HepG2 (cell line): ENCODE results near the gene OARD1. TPM values are rescaled to one million over a fixed set of nuclear protein-coding genes. Genes with fewer than 3 reads are reported as not detected.

Experiments
- AGO2 ChIP-seq: fragments of 200-400 bp; formaldehyde crosslinking; optimal IDR thresholded peaks from 2 replicates; pipeline ENCODE3; 2017; ENCODE audit warnings: mild to moderate bottlenecking, low read depth, low read length, moderate library complexity
- HHEX ChIP-seq: IDR thresholded peaks from 2 replicates; pipeline ENCODE4 v1.6.1; 2016; ENCODE audit warnings: control low read depth
- KLF6 ChIP-seq: IDR thresholded peaks from 2 replicates; pipeline ENCODE4 v1.8.0; 2016; ENCODE audit warnings: missing biosample characterization, missing genetic modification reagents
- RAD21 ChIP-seq: fragments of 450-650 bp; formaldehyde crosslinking; IDR thresholded peaks from 2 replicates; pipeline ENCODE4 v1.5.0; 2020; ENCODE audit warnings: mild to moderate bottlenecking
- SCMH1 ChIP-seq: sonication (generic); formaldehyde crosslinking; IDR thresholded peaks from 2 replicates; pipeline ENCODE4 v1.9.0; 2021; ENCODE audit warnings: missing genetic modification reagents, mild to moderate bottlenecking, borderline replicate concordance
- SNAPC4 ChIP-seq: sonication (generic); formaldehyde crosslinking; IDR thresholded peaks from 2 replicates; pipeline ENCODE4 v1.4.0; 2020; ENCODE audit warnings: mild to moderate bottlenecking, missing genetic modification reagents
- ZKSCAN8 ChIP-seq: IDR thresholded peaks from 2 replicates; pipeline ENCODE4 v1.6.1; 2016; ENCODE audit warnings: borderline replicate concordance, missing genetic modification reagents, missing compliant biosample characterization
- ZMYM3 ChIP-seq: sonication (generic); formaldehyde crosslinking; IDR thresholded peaks from 2 replicates; pipeline ENCODE4 v1.5.1; 2020; ENCODE audit warnings: mild to moderate bottlenecking, missing genetic modification reagents
- ZNF331 ChIP-seq: sonication (generic); formaldehyde crosslinking; IDR thresholded peaks from 2 replicates; pipeline ENCODE4 v1.4.0; 2020; ENCODE audit warnings: missing genetic modification reagents
- ZNF34 ChIP-seq: sonication (generic); formaldehyde crosslinking; IDR thresholded peaks from 2 replicates; pipeline ENCODE4 v1.4.0; 2020; ENCODE audit warnings: mild to moderate bottlenecking, missing genetic modification reagents, borderline replicate concordance
- ZNF362 ChIP-seq: sonication (generic); formaldehyde crosslinking; IDR thresholded peaks from 2 replicates; pipeline ENCODE4 v1.4.0; 2020; ENCODE audit warnings: missing genetic modification reagents, mild to moderate bottlenecking, borderline replicate concordance
- ZNF430 ChIP-seq: sonication (generic); formaldehyde crosslinking; IDR thresholded peaks from 2 replicates; pipeline ENCODE4 v1.9.0; 2021; ENCODE audit warnings: mild to moderate bottlenecking, missing genetic modification reagents
- ZNF44 ChIP-seq: sonication (generic); formaldehyde crosslinking; IDR thresholded peaks from 2 replicates; pipeline ENCODE4 v1.5.1; 2020; ENCODE audit warnings: mild to moderate bottlenecking, missing genetic modification reagents
- ZNF496 ChIP-seq: sonication (generic); formaldehyde crosslinking; IDR thresholded peaks from 2 replicates; pipeline ENCODE4 v1.8.1; 2023; ENCODE audit warnings: mild to moderate bottlenecking, moderate library complexity, missing genetic modification reagents; ENCODE audit not compliant: insufficient replicate concordance
- ZNF7 ChIP-seq: IDR thresholded peaks from 2 replicates; pipeline ENCODE4 v1.6.1; 2016; ENCODE audit warnings: missing biosample characterization, missing genetic modification reagents
- ZNF780A ChIP-seq: sonication (generic); formaldehyde crosslinking; IDR thresholded peaks from 2 replicates; pipeline ENCODE4 v1.8.0; 2022; ENCODE audit warnings: mild to moderate bottlenecking, missing genetic modification reagents, moderate library complexity
- ZSCAN31 ChIP-seq: sonication (generic); formaldehyde crosslinking; IDR thresholded peaks from 2 replicates; pipeline ENCODE4 v1.5.0; 2020; ENCODE audit warnings: low read depth, mild to moderate bottlenecking, missing genetic modification reagents
- polyA plus RNA-seq, 8 experiments: library from polyadenylated mRNA; depleted of rRNA in 3 of 8; stranded (reverse) in 7 of 8; unstranded in 1 of 8; fragments of >200 nt; fragmentation: Illumina TruSeq in 4 of 8; extraction: Trizol in 4 of 8; gene quantifications; 2 replicates each; pipeline versions ENCODE4 v1.2.1 to v1.2.3, GENCODE V29; 2011 to 2016; ENCODE audit warnings: low read depth in 4 of 8, missing spikeins in 1 of 8, mixed read lengths in 1 of 8; ENCODE audit not compliant: insufficient read depth in 1 of 8
- total RNA-seq, 5 experiments: library from RNA; depleted of rRNA; stranded (reverse); fragments of >200 nt; fragmentation: Illumina TruSeq; extraction: Trizol; gene quantifications; 2 replicates each; pipeline ENCODE4 v1.2.3, GENCODE V29; 2016; ENCODE audit warnings: low read depth in 1 of 5
- TF ChIP-seq, protein P1 (sequence below): sonication (generic); formaldehyde crosslinking; IDR thresholded peaks from 2 replicates; pipeline ENCODE4 v1.5.1; 2020; ENCODE audit warnings: missing genetic modification reagents, mild to moderate bottlenecking, borderline replicate concordance
- TF ChIP-seq, protein P2 (sequence below): sonication (generic); formaldehyde crosslinking; conservative IDR thresholded peaks from 2 replicates; pipeline ENCODE4 v1.4.0; 2020; ENCODE audit warnings: missing genetic modification reagents

The OARD1 gene
- total and polyA plus RNA-seq, 2 of the 13 experiments (the other 11 are each of a cell fraction or from before 2014, with no cell fraction given), result 18.4 to 49.0 TPM

DNA sequence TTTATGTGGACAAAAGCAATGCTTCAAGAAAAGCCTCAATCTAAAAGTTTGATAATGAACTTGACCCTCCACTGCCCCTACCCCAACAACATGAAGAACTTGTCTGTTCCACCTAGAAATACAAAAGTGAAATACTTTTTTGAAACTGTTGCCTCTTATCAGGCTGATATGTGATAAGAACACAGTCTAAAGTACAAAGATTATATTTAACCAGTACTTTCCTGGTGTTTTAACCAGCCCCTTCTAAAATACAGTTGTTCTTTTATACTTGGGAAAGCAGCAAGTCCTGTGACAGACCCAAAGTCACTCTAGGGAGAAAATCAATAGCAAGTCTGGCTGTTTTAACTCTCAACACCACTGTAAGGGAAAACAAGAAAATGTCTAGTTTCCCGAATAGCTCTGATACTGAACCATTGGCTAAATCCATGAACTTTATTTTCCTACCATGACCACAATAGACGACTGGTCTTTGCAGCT is 6.6 kb downstream of the OARD1 start (continued):
- TF ChIP-seq SNAPC4, result no peak
- no peak for TF ChIP-seq RAD21 (CRISPR knock-in tag)
- TF ChIP-seq ZSCAN31 (CRISPR knock-in tag), result no peak
- peak; percentile 76; the same call in 1 of the 2 replicates for TF ChIP-seq KLF6 (CRISPR knock-in tag)
- TF ChIP-seq ZNF34 (CRISPR knock-in tag), result no peak; the same call in 1 of the 2 replicates
- no peak for TF ChIP-seq ZNF7 (CRISPR knock-in tag)
- TF ChIP-seq HHEX (CRISPR knock-in tag), result no peak
- TF ChIP-seq, protein P1, sequence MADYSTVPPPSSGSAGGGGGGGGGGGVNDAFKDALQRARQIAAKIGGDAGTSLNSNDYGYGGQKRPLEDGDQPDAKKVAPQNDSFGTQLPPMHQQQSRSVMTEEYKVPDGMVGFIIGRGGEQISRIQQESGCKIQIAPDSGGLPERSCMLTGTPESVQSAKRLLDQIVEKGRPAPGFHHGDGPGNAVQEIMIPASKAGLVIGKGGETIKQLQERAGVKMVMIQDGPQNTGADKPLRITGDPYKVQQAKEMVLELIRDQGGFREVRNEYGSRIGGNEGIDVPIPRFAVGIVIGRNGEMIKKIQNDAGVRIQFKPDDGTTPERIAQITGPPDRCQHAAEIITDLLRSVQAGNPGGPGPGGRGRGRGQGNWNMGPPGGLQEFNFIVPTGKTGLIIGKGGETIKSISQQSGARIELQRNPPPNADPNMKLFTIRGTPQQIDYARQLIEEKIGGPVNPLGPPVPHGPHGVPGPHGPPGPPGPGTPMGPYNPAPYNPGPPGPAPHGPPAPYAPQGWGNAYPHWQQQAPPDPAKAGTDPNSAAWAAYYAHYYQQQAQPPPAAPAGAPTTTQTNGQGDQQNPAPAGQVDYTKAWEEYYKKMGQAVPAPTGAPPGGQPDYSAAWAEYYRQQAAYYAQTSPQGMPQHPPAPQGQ (CRISPR knock-in tag), result no peak
- TF ChIP-seq, protein P2, sequence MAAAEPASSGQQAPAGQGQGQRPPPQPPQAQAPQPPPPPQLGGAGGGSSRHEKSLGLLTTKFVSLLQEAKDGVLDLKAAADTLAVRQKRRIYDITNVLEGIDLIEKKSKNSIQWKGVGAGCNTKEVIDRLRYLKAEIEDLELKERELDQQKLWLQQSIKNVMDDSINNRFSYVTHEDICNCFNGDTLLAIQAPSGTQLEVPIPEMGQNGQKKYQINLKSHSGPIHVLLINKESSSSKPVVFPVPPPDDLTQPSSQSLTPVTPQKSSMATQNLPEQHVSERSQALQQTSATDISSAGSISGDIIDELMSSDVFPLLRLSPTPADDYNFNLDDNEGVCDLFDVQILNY (CRISPR knock-in tag), result no peak
- no peak; the same call in 1 of the 2 replicates for TF ChIP-seq ZNF362 (CRISPR knock-in tag)
- TF ChIP-seq ZNF331, result peak; percentile 27; the same call in 1 of the 2 replicates
- TF ChIP-seq AGO2, result no peak
- TF ChIP-seq ZNF780A (CRISPR knock-in tag), result 0 out of 2 replicates have a peak, but pooled peaks have one; percentile 52
- TF ChIP-seq ZNF44 (CRISPR knock-in tag), result no peak
- TF ChIP-seq ZNF430, result no peak
- TF ChIP-seq ZMYM3 (CRISPR knock-in tag), result no peak
- TF ChIP-seq SCMH1, result no peak
- no peak for TF ChIP-seq ZNF496 (CRISPR knock-in tag)
- peak; percentile 67; the same call in 1 of the 2 replicates for TF ChIP-seq ZKSCAN8 (CRISPR knock-in tag)
